SK-N-SH (cell line): Measurements from ENCODE around the gene PRG2. TPM values are rescaled to one million over a fixed set of nuclear protein-coding genes. Genes with fewer than 3 reads are reported as not detected.

Source experiments
- CTCF ChIA-PET: fragments of 300-600, 350-600 bp; formaldehyde crosslinking; extraction: SDS; loops from one replicate; lab custom pipeline; 2021; lab: Yijun Ruan, JAX
- POLR2A ChIA-PET: fragments of 350-600 bp; sonication (Branson Sonifier 250); formaldehyde crosslinking; extraction: SDS; loops from one replicate; lab custom pipeline; 2020; ENCODE audit warnings: antibody characterized with exemption, inconsistent platforms; lab: Yijun Ruan, JAX
- DNase-seq: peaks from one replicate; pipeline ENCODE4 v3.0.0; 2012
- H2AFZ ChIP-seq: fragments of 200-600 bp; sonication (generic); 2 replicates; pipeline ENCODE4 v1.8.1; 2016; ENCODE audit warnings: antibody characterized with exemption, mild to moderate bottlenecking, low read depth
- H3F3A ChIP-seq: fragments of 200-600 bp; sonication (generic); replicated peaks from 2 replicates; pipeline ENCODE3; 2016; ENCODE audit warnings: antibody characterized with exemption, mild to moderate bottlenecking; ENCODE audit not compliant: insufficient read depth
- H3K27ac ChIP-seq, 2 experiments: fragments of 200-500 bp in 1 of 2; fragments of 200-600 bp in 1 of 2; sonication (Bioruptor generic) in 1 of 2; sonication (generic), shearing (Covaris generic) in 1 of 2; 2 replicates each; pipeline versions ENCODE4 v1.5.1 to v1.6.1; 2014 to 2016; ENCODE audit warnings: low read depth in 2 of 2, inconsistent platforms in 1 of 2, low read length in 1 of 2, mild to moderate bottlenecking in 1 of 2, mixed read lengths in 1 of 2
- H3K27me3 ChIP-seq: fragments of 200-600 bp; sonication (generic), shearing (Covaris generic); 2 replicates; pipeline ENCODE4 v1.6.1; 2016; ENCODE audit warnings: mixed run types; ENCODE audit not compliant: insufficient read depth
- H3K36me3 ChIP-seq, 2 experiments: fragments of 200-500 bp in 1 of 2; fragments of 200-600 bp in 1 of 2; sonication (Bioruptor generic) in 1 of 2; sonication (generic) in 1 of 2; replicated peaks in 1 of 2; 2 replicates each; pipeline versions ENCODE3 to v1.5.1; 2014 to 2016; ENCODE audit warnings: low read length in 1 of 2, mild to moderate bottlenecking in 1 of 2; ENCODE audit not compliant: insufficient read depth in 2 of 2, control insufficient read depth in 1 of 2
- H3K4me1 ChIP-seq, 2 experiments: fragments of 200-500 bp in 1 of 2; fragments of 200-600 bp in 1 of 2; sonication (Bioruptor generic) in 1 of 2; sonication (generic), shearing (Covaris generic) in 1 of 2; 2 replicates each; pipeline versions ENCODE4 v1.5.1 to v1.6.1; 2014 to 2016; ENCODE audit warnings: low read depth in 1 of 2, low read length in 1 of 2, mixed run types in 1 of 2; ENCODE audit not compliant: insufficient read depth in 2 of 2, control insufficient read depth in 1 of 2
- H3K4me2 ChIP-seq: fragments of 200-600 bp; sonication (generic), shearing (Covaris generic); 2 replicates; pipeline ENCODE4 v1.6.1; 2017; ENCODE audit warnings: mixed run types
- H3K4me3 ChIP-seq, 2 experiments: fragments of 200-500 bp in 1 of 2; fragments of 200-600 bp in 1 of 2; sonication (Bioruptor generic) in 1 of 2; sonication (generic), shearing (Covaris generic) in 1 of 2; 2 replicates each; pipeline versions ENCODE4 v1.5.1 to v1.8.1; 2014 to 2016; ENCODE audit warnings: low read depth in 2 of 2, inconsistent platforms in 1 of 2, low read length in 1 of 2, mild to moderate bottlenecking in 1 of 2, mixed read lengths in 1 of 2, moderate library complexity in 1 of 2
- H3K79me2 ChIP-seq: fragments of 200-600 bp; sonication (generic); 2 replicates; pipeline ENCODE4 v1.8.1; 2017; ENCODE audit warnings: mild to moderate bottlenecking; ENCODE audit not compliant: insufficient read depth
- H3K9ac ChIP-seq: fragments of 200-600 bp; sonication (generic); 2 replicates; pipeline ENCODE4 v1.6.1; 2017; ENCODE audit warnings: mixed run types
- H3K9me2 ChIP-seq: fragments of 200-600 bp; sonication (generic); 2 replicates; pipeline ENCODE4 v1.6.1; 2017; ENCODE audit warnings: mixed run types
- H3K9me3 ChIP-seq: fragments of 200-600 bp; sonication (generic); 2 replicates; pipeline ENCODE4 v1.6.1; 2017; ENCODE audit warnings: mixed run types, mild to moderate bottlenecking, moderate library complexity
- H4K20me1 ChIP-seq: fragments of 200-600 bp; sonication (generic); 2 replicates; pipeline ENCODE4 v1.6.1; 2017; ENCODE audit warnings: mild to moderate bottlenecking, mixed run types; ENCODE audit not compliant: insufficient read depth
- ELF1 ChIP-seq: IDR thresholded peaks from 2 replicates; pipeline ENCODE4 v1.4.0; 2012
- FOXJ3 ChIP-seq: sonication (generic); formaldehyde crosslinking; IDR thresholded peaks from 2 replicates; pipeline ENCODE4 v1.5.1; 2020; ENCODE audit warnings: mild to moderate bottlenecking, missing genetic modification reagents
- FOXM1 ChIP-seq: IDR thresholded peaks from 2 replicates; pipeline ENCODE4 v1.4.0; 2012; ENCODE audit warnings: low read depth, mild to moderate bottlenecking
- MAX ChIP-seq: IDR thresholded peaks from 2 replicates; pipeline ENCODE4 v1.4.0; 2012; ENCODE audit warnings: low read depth
- NRF1 ChIP-seq: IDR thresholded peaks from 2 replicates; pipeline ENCODE4 v1.6.1; 2012; ENCODE audit warnings: low read depth, mild to moderate bottlenecking, low read length
- RAD21 ChIP-seq: IDR thresholded peaks from 2 replicates; pipeline ENCODE4 v1.6.1; 2012; ENCODE audit warnings: mild to moderate bottlenecking, low read length
- REST ChIP-seq: IDR thresholded peaks from 2 replicates; pipeline ENCODE4 v1.6.1; 2012; ENCODE audit warnings: mild to moderate bottlenecking, low read depth, low read length, moderate library complexity
- RXRA ChIP-seq: IDR thresholded peaks from 2 replicates; pipeline ENCODE4 v1.4.0; 2012; ENCODE audit warnings: low read depth, mild to moderate bottlenecking, borderline replicate concordance
- SIN3A ChIP-seq: IDR thresholded peaks from 2 replicates; pipeline ENCODE4 v1.6.1; 2012; ENCODE audit warnings: low read depth, mild to moderate bottlenecking, low read length, moderate library complexity, borderline replicate concordance
- SMC3 ChIP-seq: IDR thresholded peaks from 2 replicates; pipeline ENCODE4 v1.6.1; 2012; ENCODE audit warnings: low read depth, low read length, improper control_type of control experiment
- TCF12 ChIP-seq: IDR thresholded peaks from 2 replicates; pipeline ENCODE4 v1.4.0; 2012
- USF1 ChIP-seq: IDR thresholded peaks from 2 replicates; pipeline ENCODE4 v1.4.0; 2012; ENCODE audit warnings: low read depth, borderline replicate concordance
- YY1 ChIP-seq: IDR thresholded peaks from 2 replicates; pipeline ENCODE4 v1.4.0; 2012; ENCODE audit warnings: low read depth, mild to moderate bottlenecking
- WGBS: methylation state at CpG from one replicate; pipeline ENCODE4 v1.1.6; 2017; ENCODE audit warnings: low lambda C conversion rate; 5-methylcytosine and 5-hydroxymethylcytosine counted together
- polyA plus RNA-seq, 3 experiments: library from polyadenylated mRNA; depleted of rRNA; stranded (reverse); fragments of >200 nt; gene quantifications; 2 replicates each; pipeline ENCODE4 v1.2.3, GENCODE V29; 2012
- TF ChIP-seq, protein P1 (sequence below): fragments of 200-600 bp; sonication (generic); IDR thresholded peaks from 2 replicates; pipeline ENCODE4 v1.6.1; 2017; ENCODE audit warnings: antibody characterized with exemption, mild to moderate bottlenecking, moderate library complexity
- TF ChIP-seq, protein P2 (sequence below): fragments of 150-350 bp; IDR thresholded peaks from 2 replicates; pipeline ENCODE4 v1.6.1; 2016; ENCODE audit warnings: mild to moderate bottlenecking, low read depth, low read length

Gene PRG2
- polyA plus RNA-seq, 1 of the 3 experiments (the other 2 are of a cell fraction) = not detected

DNA sequence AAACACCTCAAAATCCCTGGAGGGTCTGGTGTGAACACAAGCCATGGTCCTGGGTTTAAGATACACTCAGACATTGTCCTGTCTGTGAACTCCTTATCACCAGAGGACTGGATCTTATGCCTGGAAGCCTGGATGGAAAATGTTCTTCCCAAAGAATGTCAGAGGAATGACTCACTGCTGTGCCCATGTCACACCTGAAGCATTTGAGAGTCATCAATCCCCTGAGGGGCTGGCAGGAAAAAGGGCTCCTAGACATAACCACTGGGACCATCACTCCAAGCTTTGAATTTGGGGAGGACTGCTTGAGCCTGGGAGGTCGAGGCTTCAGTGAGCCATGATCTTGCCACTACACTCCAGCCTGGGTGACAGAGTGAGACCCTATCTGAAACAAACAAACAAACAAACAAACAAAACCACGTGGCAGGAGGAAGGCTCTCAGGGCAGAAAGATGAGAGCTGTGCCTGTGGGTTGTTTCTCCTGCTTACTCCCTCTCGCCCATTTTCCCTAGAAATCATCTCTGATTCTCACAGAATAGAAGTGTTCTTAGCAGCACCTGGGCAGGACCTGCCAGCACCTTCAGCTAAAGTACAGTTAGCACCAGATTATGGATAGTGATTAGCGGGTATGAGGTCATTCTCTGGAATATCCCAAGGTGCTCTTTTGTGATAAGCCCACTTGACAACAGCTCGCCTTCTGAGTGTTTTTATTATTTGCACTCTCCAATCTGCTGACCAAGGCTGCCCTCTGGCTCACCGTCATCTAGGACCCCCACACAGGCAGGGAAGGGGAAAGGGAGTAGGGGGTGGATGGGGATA is 11.9 kb upstream of the PRG2 start:
- H3K4me1 ChIP-seq = no peaks in the 10 kb centered on the region; a peak in 1 of 4 replicates
- DNase-seq = no peak
- WGBS = 24% methylated on average over 6 of the region's 6 CpGs
- H3K4me3 ChIP-seq = no peak overlapping the region
- TF ChIP-seq USF1 = no peak
- TF ChIP-seq, protein P1, sequence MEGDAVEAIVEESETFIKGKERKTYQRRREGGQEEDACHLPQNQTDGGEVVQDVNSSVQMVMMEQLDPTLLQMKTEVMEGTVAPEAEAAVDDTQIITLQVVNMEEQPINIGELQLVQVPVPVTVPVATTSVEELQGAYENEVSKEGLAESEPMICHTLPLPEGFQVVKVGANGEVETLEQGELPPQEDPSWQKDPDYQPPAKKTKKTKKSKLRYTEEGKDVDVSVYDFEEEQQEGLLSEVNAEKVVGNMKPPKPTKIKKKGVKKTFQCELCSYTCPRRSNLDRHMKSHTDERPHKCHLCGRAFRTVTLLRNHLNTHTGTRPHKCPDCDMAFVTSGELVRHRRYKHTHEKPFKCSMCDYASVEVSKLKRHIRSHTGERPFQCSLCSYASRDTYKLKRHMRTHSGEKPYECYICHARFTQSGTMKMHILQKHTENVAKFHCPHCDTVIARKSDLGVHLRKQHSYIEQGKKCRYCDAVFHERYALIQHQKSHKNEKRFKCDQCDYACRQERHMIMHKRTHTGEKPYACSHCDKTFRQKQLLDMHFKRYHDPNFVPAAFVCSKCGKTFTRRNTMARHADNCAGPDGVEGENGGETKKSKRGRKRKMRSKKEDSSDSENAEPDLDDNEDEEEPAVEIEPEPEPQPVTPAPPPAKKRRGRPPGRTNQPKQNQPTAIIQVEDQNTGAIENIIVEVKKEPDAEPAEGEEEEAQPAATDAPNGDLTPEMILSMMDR = no peak
- no peak for TF ChIP-seq SIN3A
- TF ChIP-seq RXRA = no peak
- TF ChIP-seq FOXM1 = no peak
- no peak for TF ChIP-seq NRF1
- TF ChIP-seq MAX = no peak
- TF ChIP-seq TCF12 = no peak
- TF ChIP-seq SMC3 = no peak
- no peak for TF ChIP-seq FOXJ3 (CRISPR knock-in tag)
- TF ChIP-seq, protein P2, sequence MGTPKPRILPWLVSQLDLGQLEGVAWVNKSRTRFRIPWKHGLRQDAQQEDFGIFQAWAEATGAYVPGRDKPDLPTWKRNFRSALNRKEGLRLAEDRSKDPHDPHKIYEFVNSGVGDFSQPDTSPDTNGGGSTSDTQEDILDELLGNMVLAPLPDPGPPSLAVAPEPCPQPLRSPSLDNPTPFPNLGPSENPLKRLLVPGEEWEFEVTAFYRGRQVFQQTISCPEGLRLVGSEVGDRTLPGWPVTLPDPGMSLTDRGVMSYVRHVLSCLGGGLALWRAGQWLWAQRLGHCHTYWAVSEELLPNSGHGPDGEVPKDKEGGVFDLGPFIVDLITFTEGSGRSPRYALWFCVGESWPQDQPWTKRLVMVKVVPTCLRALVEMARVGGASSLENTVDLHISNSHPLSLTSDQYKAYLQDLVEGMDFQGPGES = no peak
- no peak overlapping the region for H2AFZ ChIP-seq
- H3K27me3 ChIP-seq = peaks cover 22% of the 10 kb centered on the region; the same call in 1 of the 2 replicates
- H3F3A ChIP-seq = no peaks in the 10 kb centered on the region
- CTCF ChIA-PET = interaction anchor here (1.2 kb wide), 1 partner anchor 16 kb away, joined by 3 read pairs; no protein-coding TSS in a partner anchor
- H3K79me2 ChIP-seq = no peaks in the 10 kb centered on the region
- H3K27ac ChIP-seq = no peak overlapping the region
- H3K9me2 ChIP-seq = no peaks in the 10 kb centered on the region
- no peaks in the 10 kb centered on the region for H3K9me3 ChIP-seq
- no peak overlapping the region for H3K4me2 ChIP-seq
- H3K9ac ChIP-seq = no peak overlapping the region
- no peaks in the 10 kb centered on the region for H3K36me3 ChIP-seq
- no peaks in the 10 kb centered on the region for H4K20me1 ChIP-seq
- POLR2A ChIA-PET = no interaction called here

DNA sequence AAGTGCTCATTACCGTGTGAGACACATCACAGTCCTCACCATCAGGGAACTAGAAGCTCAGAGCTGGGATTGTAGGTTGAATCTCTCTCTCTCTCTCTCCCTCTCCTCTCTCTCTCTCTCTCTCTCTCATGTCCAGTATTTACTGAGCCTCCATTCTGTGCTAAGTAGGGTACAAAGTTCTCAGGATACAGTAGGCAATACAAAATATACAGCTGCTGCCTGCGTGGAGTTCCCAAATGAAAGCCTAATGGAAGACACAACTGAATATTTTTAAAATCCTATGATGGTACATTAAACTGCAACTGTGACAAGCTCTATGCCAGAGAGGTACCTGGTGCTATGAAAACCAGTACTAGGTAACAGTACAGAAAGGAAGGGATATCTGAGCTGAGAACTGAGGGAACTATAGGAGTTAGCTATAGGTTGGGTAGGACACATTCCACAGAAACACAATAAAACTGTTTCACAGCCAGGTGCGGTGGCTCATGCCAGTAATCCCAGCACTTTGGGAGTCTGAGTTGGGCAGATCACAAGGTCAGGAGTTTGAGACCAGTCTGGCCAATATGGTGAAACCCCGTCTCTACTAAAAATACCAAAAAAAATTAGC is 9.6 kb upstream of the PRG2 start:
- TF ChIP-seq RAD21 = no peak
- no peak for TF ChIP-seq YY1
- no peak for TF ChIP-seq REST
- no peak for TF ChIP-seq RXRA
- no peak for TF ChIP-seq ELF1
- POLR2A ChIA-PET = no interaction called here
- Histone ChIP-seq H3K27me3 (peaks cover 22% of the 10 kb centered on the region; the same call in 1 of the 2 replicates), H3K36me3 (no peaks in the 10 kb centered on the region), H3K9ac (no peak overlapping the region), H3K79me2 (no peaks in the 10 kb centered on the region), H3K4me1 (no peaks in the 10 kb centered on the region), H3F3A (no peaks in the 10 kb centered on the region), H2AFZ (no peak overlapping the region), H3K9me2 (no peaks in the 10 kb centered on the region), H4K20me1 (no peaks in the 10 kb centered on the region), H3K27ac (no peak overlapping the region), H3K4me2 (no peak overlapping the region), H3K4me3 (no peak overlapping the region), H3K9me3 (no peaks in the 10 kb centered on the region)
- DNase-seq = no peak
- WGBS = 21% methylated on average over 4 of the region's 4 CpGs
- CTCF ChIA-PET = no interaction called here
